Suprapubic skin (tissue), 3 donors: ENCODE data around the gene KLF16.

ENCODE experiments used
- POLR2AphosphoS5 ChIP-seq, 3 donors: sonication (generic); formaldehyde crosslinking; IDR thresholded peaks; one replicate each; pipeline ENCODE4 v1.6.1; 2017; ENCODE audit warnings: antibody characterized with exemption in 3 of 3
- TF ChIP-seq, protein P1 (sequence below), 2 donors: fragments of 200-600 bp in 1 of 2; fragments of 450-650 bp in 1 of 2; sonication (generic) in 1 of 2; IDR thresholded peaks; one replicate each; pipeline ENCODE4 v1.5.1; 2016 to 2019; ENCODE audit warnings: antibody characterized with exemption in 2 of 2, mild to moderate bottlenecking in 1 of 2, moderate library complexity in 1 of 2

DNA sequence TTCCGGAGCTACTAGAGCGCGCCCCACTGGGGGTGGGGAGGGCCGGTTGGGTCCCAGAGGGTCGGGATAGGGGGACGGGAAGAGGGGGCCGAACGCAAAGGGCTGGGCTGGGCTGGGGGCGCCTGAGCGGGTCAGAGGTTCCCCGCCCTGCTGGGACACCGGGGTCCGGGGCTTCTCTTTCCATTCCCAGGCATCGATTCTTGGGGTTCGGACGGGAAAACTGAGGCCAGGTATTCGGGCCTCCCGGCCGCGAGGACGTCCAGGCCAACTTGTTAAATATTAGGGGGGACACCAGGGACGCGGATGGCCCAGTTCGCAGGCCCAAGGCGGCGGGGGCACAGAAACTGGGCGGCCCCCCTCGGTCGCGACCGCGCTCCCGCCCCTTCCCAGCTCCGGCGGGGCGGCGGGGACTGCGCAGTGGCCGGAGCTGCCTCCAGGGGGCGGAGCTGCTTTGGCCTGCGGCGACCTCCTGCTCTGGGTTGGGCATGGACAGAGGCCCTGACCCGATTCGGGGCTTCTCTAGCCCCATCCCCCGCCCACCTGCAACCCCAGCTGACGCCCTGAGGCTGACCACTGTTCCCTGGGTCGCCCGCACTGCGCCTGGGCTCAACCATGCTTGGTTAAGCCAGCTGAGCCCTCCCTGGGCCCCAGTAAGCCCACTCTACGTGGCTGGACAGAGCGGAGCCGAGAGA lies 1.2 kb upstream of the KLF16 start:
- TF ChIP-seq, protein P1, sequence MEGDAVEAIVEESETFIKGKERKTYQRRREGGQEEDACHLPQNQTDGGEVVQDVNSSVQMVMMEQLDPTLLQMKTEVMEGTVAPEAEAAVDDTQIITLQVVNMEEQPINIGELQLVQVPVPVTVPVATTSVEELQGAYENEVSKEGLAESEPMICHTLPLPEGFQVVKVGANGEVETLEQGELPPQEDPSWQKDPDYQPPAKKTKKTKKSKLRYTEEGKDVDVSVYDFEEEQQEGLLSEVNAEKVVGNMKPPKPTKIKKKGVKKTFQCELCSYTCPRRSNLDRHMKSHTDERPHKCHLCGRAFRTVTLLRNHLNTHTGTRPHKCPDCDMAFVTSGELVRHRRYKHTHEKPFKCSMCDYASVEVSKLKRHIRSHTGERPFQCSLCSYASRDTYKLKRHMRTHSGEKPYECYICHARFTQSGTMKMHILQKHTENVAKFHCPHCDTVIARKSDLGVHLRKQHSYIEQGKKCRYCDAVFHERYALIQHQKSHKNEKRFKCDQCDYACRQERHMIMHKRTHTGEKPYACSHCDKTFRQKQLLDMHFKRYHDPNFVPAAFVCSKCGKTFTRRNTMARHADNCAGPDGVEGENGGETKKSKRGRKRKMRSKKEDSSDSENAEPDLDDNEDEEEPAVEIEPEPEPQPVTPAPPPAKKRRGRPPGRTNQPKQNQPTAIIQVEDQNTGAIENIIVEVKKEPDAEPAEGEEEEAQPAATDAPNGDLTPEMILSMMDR (IDR thresholded peaks at IDR 0.05) = peak; percentile 57 to 81
- no peak for TF ChIP-seq POLR2AphosphoS5 (IDR thresholded peaks at IDR 0.05)
